Caco-2 (cell line): ENCODE measurements around the gene NLGN1. TPM values are rescaled to one million over a fixed set of nuclear protein-coding genes. Genes with fewer than 3 reads are reported as not detected.

ENCODE experiments used
- BruUV-seq: library from RNA; stranded (reverse); fragments of 400-500 nt; replicated peaks from 2 replicates; lab custom pipeline; 2021; lab: Mats Ljungman, UMichigan
- CTCF ChIA-PET: fragments of 300-600 bp; sonication (Branson Sonifier 250); formaldehyde crosslinking; loops from one replicate; lab custom pipeline; 2022; ENCODE audit warnings: antibody characterized with exemption; lab: Charles Lee
- POLR2A ChIA-PET: fragments of 300-600 bp; sonication (Branson Sonifier 250); formaldehyde crosslinking; loops from one replicate; lab custom pipeline; 2022; ENCODE audit warnings: antibody characterized with exemption; lab: Charles Lee
- DNase-seq, 2 experiments: peaks; one replicate each; pipeline versions ENCODE4 v3.0.0 to v3.0.0-alpha.2; 2020 to 2022
- H3K27me3 ChIP-seq: replicated peaks from 2 replicates; pipeline ENCODE4 v1.6.0; 2011; ENCODE audit warnings: low read length; ENCODE audit not compliant: control insufficient read depth, insufficient read depth
- H3K36me3 ChIP-seq: 2 replicates; pipeline ENCODE4 v1.5.1; 2011; ENCODE audit warnings: low read length; ENCODE audit not compliant: control insufficient read depth, insufficient read depth
- H3K4me1 ChIP-seq: fragments of 250-450 bp; sonication (Bioruptor Pico); 2 replicates; pipeline ENCODE4 v1.5.1; 2020; ENCODE audit warnings: mild to moderate bottlenecking
- H3K4me3 ChIP-seq: 2 replicates; pipeline ENCODE4 v1.5.1; 2011; ENCODE audit warnings: low read depth, mild to moderate bottlenecking, control low read depth, low read length
- H3K9me3 ChIP-seq: fragments of 250-450 bp; sonication (Bioruptor Pico); 2 replicates; pipeline ENCODE4 v1.5.1; 2020; ENCODE audit warnings: mild to moderate bottlenecking, moderate library complexity
- H3K27ac Mint-ChIP-seq: one replicate; pipeline ENCODE4 v1.8.0; 2022; ENCODE audit warnings: mixed read lengths; ENCODE audit not compliant: unreplicated experiment
- H3K27me3 Mint-ChIP-seq: one replicate; pipeline ENCODE4 v1.8.0; 2022; ENCODE audit warnings: mixed read lengths; ENCODE audit not compliant: insufficient read depth, unreplicated experiment
- H3K36me3 Mint-ChIP-seq: one replicate; pipeline ENCODE4 v1.8.0; 2022; ENCODE audit warnings: mild to moderate bottlenecking, mixed read lengths; ENCODE audit not compliant: insufficient read depth, unreplicated experiment
- H3K4me1 Mint-ChIP-seq: one replicate; pipeline ENCODE4 v1.8.0; 2022; ENCODE audit warnings: low read depth, mixed read lengths; ENCODE audit not compliant: unreplicated experiment
- H3K4me3 Mint-ChIP-seq: one replicate; pipeline ENCODE4 v1.8.0; 2022; ENCODE audit warnings: mild to moderate bottlenecking, moderate library complexity, mixed read lengths; ENCODE audit not compliant: unreplicated experiment
- H3K9me3 Mint-ChIP-seq: one replicate; pipeline ENCODE4 v1.8.0; 2022; ENCODE audit warnings: mixed read lengths; ENCODE audit not compliant: unreplicated experiment
- intact Hi-C: fragments of 100-400 bp; cut with micrococcal nuclease; formaldehyde crosslinking; loops from one replicate; pipeline ENCODE4 v1.10.0; 2022; ENCODE audit not compliant: unreplicated experiment
- total RNA-seq: library from RNA; stranded (reverse); gene quantifications from 2 replicates; pipeline ENCODE4 v1.2.3, GENCODE V29; 2022
- TF ChIP-seq, protein P1 (sequence below), 2 experiments: fragments of 200-600 bp in 1 of 2; IDR thresholded peaks; 1 replicate in 1 of 2; 2 replicates in 1 of 2; pipeline versions ENCODE4 v1.5.1 to v1.8.0; 2011 to 2022; ENCODE audit warnings: antibody characterized with exemption in 1 of 2, control low read depth in 1 of 2, inconsistent platforms in 1 of 2, low read depth in 1 of 2, low read length in 1 of 2, mild to moderate bottlenecking in 1 of 2, moderate library complexity in 1 of 2; ENCODE audit not compliant: insufficient read depth in 1 of 2, severe bottlenecking in 1 of 2, unreplicated experiment in 1 of 2

Gene NLGN1
- total RNA-seq, 1 experiment from 2014 or later = not detected

DNA sequence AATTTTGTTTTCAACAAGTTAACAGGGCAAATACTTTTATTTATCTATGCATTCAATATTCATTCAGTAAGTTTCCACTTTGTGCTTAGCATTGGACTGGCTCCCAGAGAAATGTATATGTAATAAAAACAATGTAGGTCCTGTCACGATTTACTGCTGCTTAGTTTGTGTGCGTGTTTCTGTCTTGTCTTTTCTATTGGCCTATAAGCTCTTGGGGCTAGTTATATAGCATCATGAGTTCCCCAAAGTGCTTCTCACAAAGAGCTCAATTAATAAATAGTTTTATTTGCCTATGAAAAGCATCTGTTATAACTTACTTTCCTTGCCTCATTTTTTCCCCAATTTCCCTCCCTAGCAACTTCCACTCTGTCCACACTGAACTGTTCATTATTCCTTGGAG, 794.9 kb downstream of the NLGN1 start:
- H3K9me3 ChIP-seq = no peaks in the 10 kb centered on the region
- no peaks in the 10 kb centered on the region for H3K27me3 Mint-ChIP-seq
- H3K4me1 Mint-ChIP-seq = no peaks in the 10 kb centered on the region
- CTCF ChIA-PET = no interaction called here
- no peaks in the 10 kb centered on the region for H3K4me1 ChIP-seq
- TF ChIP-seq, protein P1, sequence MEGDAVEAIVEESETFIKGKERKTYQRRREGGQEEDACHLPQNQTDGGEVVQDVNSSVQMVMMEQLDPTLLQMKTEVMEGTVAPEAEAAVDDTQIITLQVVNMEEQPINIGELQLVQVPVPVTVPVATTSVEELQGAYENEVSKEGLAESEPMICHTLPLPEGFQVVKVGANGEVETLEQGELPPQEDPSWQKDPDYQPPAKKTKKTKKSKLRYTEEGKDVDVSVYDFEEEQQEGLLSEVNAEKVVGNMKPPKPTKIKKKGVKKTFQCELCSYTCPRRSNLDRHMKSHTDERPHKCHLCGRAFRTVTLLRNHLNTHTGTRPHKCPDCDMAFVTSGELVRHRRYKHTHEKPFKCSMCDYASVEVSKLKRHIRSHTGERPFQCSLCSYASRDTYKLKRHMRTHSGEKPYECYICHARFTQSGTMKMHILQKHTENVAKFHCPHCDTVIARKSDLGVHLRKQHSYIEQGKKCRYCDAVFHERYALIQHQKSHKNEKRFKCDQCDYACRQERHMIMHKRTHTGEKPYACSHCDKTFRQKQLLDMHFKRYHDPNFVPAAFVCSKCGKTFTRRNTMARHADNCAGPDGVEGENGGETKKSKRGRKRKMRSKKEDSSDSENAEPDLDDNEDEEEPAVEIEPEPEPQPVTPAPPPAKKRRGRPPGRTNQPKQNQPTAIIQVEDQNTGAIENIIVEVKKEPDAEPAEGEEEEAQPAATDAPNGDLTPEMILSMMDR (IDR thresholded peaks at IDR 0.05; ENCODE audit: insufficient read depth in 1 of 2, low read depth in 1 of 2, low read length in 1 of 2, severe bottlenecking in 1 of 2, unreplicated experiment in 1 of 2) = no peak
- H3K27me3 ChIP-seq = no peaks in the 10 kb centered on the region
- POLR2A ChIA-PET = no interaction called here
- no peak for DNase-seq
- BruUV-seq = no TSS peak
- no peak overlapping the region for H3K4me3 Mint-ChIP-seq
- intact Hi-C loops = no loop called here
- no peaks in the 10 kb centered on the region for H3K9me3 Mint-ChIP-seq
- no peaks in the 10 kb centered on the region for H3K36me3 Mint-ChIP-seq
- no peaks in the 10 kb centered on the region for H3K36me3 ChIP-seq
- no peak overlapping the region for H3K4me3 ChIP-seq
- no peak overlapping the region for H3K27ac Mint-ChIP-seq

DNA sequence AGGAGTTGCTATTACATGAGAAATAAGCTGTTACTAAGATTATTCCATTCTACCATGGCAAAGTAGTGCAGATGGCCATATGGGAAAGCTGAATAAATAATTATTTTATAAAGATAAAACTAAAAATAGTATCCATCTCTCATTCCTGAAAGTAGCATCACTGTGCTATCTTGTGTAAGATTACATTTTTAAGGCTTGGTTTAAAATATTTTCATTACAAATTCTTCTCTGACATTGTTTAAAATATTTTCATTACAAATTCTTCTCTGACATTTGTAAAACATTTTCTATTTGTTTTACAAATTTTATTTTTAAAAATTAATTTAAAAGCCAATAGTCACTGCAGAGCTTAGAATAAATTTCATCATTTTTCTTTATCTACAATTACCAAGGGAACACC, 796.1 kb downstream of the NLGN1 start:
- no peaks in the 10 kb centered on the region for H3K4me1 ChIP-seq
- no peak overlapping the region for H3K4me3 ChIP-seq
- no peaks in the 10 kb centered on the region for H3K9me3 ChIP-seq
- no peaks in the 10 kb centered on the region for H3K36me3 ChIP-seq
- Mint-ChIP-seq H3K9me3 (no peaks in the 10 kb centered on the region), H3K4me1 (no peaks in the 10 kb centered on the region), H3K36me3 (no peaks in the 10 kb centered on the region), H3K27me3 (no peaks in the 10 kb centered on the region), H3K4me3 (no peak overlapping the region), H3K27ac (no peak overlapping the region)
- POLR2A ChIA-PET = no interaction called here
- CTCF ChIA-PET = no interaction called here
- TF ChIP-seq, protein P1 (IDR thresholded peaks at IDR 0.05; ENCODE audit: insufficient read depth in 1 of 2, low read depth in 1 of 2, low read length in 1 of 2, severe bottlenecking in 1 of 2, unreplicated experiment in 1 of 2) = no peak
- H3K27me3 ChIP-seq = no peaks in the 10 kb centered on the region
- no peak for DNase-seq
- intact Hi-C loops = no loop called here
- no TSS peak for BruUV-seq

DNA sequence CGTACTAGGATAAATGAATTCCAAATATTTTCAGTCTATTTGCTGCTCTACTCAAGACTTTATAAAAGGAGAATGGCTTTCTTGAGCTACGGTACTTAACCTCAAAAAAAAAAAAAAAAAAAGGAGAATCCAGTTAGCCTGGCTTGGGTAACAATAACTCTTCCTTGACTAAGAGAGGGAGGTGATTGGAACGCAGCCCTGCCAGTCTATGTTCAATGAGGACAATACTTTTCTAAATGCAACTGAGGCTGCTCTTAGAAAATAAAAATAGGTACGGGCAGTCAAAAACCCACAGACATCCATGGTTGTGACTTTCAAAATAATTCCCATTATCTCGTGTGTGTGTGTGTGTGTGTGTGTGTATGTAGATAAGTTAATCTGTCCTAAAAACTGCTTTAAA, 799.9 kb downstream of the NLGN1 start:
- H3K27ac Mint-ChIP-seq = no peak overlapping the region

More for the DNA sequence above, 799.9 kb downstream of the NLGN1 start:
- H3K9me3 ChIP-seq = no peaks in the 10 kb centered on the region
- Mint-ChIP-seq H3K4me3 (no peak overlapping the region), H3K4me1 (peaks cover 8% of the 10 kb centered on the region), H3K27me3 (no peaks in the 10 kb centered on the region), H3K36me3 (no peaks in the 10 kb centered on the region), H3K9me3 (no peaks in the 10 kb centered on the region)
- no peaks in the 10 kb centered on the region for H3K27me3 ChIP-seq
- BruUV-seq = no TSS peak
- TF ChIP-seq, protein P1 (IDR thresholded peaks at IDR 0.05; ENCODE audit: insufficient read depth in 1 of 2, low read depth in 1 of 2, low read length in 1 of 2, severe bottlenecking in 1 of 2, unreplicated experiment in 1 of 2) = no peak
- no peaks in the 10 kb centered on the region for H3K36me3 ChIP-seq
- peaks cover 3% of the 10 kb centered on the region; the same call in 1 of the 2 replicates for H3K4me1 ChIP-seq
- CTCF ChIA-PET = no interaction called here
- POLR2A ChIA-PET = no interaction called here
- H3K4me3 ChIP-seq = no peak overlapping the region
- no peak for DNase-seq
- intact Hi-C loops = no loop called here
